ENCODE results near the gene CYP2B6.

DNA sequence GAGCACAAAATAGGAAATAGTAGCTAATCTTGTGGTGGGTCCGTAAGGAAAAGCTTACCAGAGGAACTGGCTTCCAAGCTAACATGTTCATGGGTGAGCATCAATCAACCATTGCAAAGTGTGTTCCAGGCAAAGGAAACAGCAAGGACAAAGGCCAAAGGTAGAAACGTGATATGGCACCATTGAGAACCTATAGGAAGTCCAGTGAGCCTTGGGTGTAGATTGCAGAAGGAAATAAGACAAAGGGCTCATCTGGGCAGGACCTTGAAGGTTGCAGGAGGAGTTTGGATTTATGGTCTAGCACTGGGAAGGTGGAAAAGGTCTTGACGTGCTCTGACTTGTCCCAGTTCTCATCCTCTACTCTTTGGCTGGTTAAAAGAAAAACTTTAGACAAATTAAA lies 22.3 kb downstream of the CYP2B6 start:
- TF ChIP-seq, protein P1, sequence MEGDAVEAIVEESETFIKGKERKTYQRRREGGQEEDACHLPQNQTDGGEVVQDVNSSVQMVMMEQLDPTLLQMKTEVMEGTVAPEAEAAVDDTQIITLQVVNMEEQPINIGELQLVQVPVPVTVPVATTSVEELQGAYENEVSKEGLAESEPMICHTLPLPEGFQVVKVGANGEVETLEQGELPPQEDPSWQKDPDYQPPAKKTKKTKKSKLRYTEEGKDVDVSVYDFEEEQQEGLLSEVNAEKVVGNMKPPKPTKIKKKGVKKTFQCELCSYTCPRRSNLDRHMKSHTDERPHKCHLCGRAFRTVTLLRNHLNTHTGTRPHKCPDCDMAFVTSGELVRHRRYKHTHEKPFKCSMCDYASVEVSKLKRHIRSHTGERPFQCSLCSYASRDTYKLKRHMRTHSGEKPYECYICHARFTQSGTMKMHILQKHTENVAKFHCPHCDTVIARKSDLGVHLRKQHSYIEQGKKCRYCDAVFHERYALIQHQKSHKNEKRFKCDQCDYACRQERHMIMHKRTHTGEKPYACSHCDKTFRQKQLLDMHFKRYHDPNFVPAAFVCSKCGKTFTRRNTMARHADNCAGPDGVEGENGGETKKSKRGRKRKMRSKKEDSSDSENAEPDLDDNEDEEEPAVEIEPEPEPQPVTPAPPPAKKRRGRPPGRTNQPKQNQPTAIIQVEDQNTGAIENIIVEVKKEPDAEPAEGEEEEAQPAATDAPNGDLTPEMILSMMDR (IDR thresholded peaks at IDR 0.05; ENCODE audit: low read depth, low read length, poor library complexity, severe bottlenecking) = no peak
- no peak for TF ChIP-seq EZH2phosphoT487 (IDR thresholded peaks at IDR 0.05; ENCODE audit: borderline replicate concordance, low read length)
